HG02588 (cell line): ENCODE measurements around the gene MOB3A.

Source experiments
- ATAC-seq: cut with Tn5 transposase; IDR thresholded peaks from one replicate; pipeline ENCODE4 v1.9.1; 2021; ENCODE audit warnings: mild to moderate bottlenecking, moderate library complexity; ENCODE audit not compliant: unreplicated experiment

Gene MOB3A

DNA sequence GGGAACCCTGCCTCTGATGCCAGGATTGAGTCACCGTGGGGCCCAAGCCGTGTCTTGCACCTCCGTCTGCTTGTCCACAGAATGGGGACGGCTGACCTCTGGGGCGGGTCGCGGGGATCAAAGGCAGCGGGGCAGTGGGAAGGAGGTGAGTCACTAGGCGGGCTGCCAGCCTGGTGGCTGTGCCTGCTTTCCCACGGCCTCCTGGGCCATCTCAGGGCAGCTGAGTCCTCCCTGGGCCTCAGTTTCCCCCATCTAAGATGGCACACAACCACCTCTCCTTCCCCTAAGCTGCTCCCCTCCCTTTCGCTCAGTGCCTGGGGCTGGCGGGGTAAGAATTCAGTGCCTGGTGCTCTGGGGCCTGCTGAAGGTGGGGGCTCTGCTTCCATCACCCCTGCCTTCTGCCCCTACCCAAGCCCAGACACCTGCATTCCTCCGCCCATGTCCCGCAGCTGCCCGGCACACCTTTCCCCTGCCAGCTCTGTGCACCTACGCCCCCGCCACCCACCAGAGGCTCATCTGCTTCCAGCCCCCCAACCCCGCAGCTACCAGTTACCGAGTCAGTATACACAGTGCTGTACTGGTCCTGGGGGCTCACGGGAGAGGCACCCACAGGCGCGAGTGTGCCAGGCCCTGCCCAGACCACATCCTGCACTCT lies 48.5 kb downstream of the MOB3A start:
- ATAC-seq: no peak

DNA sequence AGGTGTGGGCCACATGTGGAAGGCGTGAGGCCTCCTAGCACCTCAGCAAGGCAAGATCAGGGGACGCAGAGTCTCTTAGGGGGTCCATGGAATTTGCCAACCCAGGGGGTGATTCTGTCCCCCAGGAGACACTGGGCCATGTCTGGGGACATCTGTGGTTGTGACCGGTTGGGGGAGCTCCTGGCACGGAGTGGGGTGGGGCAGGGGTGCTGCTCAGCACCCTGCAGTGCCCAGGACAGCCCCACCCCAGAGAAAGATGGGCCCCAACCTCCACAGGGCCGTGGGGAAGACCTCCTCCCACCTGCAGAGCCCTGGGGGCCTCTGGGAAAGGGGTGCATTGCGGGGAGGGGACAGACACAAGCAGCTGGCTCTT lies 49.1 kb downstream of the MOB3A start:
- ATAC-seq: no peak

GRCh38 chr19:2046046-2046907 lies 49.8 kb downstream of the MOB3A start:
- ATAC-seq: no peak

- no peak for ATAC-seq
Observed at GRCh38 chr19:2045501-2046045, 50.6 kb downstream of the MOB3A start.

- ATAC-seq: no peak
Observed at GRCh38 chr19:2044709-2045500, 51.2 kb downstream of the MOB3A start.

DNA sequence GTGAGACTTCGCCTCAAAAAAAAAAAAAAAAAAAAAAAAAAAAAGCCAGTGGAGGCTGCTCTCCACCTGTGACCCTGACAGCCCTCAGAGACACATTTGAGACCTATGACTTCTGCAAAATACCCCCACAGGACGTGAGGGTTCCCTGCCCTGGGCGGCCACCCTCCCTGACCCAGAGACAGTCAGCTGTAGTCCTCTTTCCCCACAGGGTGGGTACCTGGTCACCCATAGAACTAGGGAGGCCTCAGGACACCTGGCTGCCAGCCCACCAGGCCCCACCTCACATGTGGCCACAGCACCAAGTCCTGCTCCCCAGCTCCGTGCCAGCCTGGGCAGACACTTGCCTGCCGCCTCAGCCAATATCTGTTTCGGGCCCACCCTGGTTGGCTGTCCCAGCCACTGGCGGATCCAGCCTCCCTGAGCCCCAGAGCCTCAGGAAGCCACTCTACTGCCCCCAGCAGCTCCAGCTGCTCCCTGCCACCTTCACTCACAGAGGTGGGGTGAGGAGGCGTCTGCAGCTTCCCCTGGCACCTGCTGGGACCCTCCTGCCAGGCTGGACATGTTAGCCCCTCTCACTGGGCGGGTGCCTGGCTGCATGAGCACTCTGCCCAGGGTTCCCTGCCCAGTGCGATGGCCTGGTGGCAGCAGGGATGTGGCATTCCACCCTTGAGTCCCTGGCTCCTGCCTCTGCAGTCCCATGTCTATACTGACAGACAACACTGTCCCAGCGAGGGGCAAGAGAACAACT lies 52.0 kb downstream of the MOB3A start:
- no peak for ATAC-seq

DNA sequence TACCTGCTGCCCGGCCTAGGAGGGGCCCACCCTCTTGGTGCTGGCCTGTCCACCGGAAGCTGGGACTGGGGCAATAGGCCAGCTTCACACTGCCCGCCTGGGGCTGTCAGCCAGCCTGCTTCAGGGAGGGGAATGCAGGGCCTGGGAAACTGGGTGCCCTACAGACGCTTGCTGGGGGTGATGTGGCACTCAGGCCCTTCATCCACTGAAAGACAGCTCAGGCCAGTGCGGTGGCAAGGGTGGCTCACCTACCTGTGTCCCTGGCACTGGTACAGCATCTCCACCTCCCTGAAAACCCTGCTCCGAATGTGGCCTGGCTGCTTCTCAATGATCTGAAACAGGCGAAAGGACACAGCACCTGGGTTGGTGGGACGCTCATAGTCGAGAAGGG lies 52.9 kb downstream of the MOB3A start:
- ATAC-seq: no peak

- ATAC-seq: no peak
Observed at GRCh38 chr19:2042485-2043250, 53.5 kb downstream of the MOB3A start.

GRCh38 chr19:2041683-2042484 lies 54.2 kb downstream of the MOB3A start:
- peak; percentile 57 for ATAC-seq

GRCh38 chr19:2041433-2041682 lies 54.8 kb downstream of the MOB3A start:
- ATAC-seq: no peak

GRCh38 chr19:2040647-2041432 lies 55.3 kb downstream of the MOB3A start:
- ATAC-seq: no peak

- no peak for ATAC-seq
Observed at GRCh38 chr19:2039959-2040646, 56.0 kb downstream of the MOB3A start.

DNA sequence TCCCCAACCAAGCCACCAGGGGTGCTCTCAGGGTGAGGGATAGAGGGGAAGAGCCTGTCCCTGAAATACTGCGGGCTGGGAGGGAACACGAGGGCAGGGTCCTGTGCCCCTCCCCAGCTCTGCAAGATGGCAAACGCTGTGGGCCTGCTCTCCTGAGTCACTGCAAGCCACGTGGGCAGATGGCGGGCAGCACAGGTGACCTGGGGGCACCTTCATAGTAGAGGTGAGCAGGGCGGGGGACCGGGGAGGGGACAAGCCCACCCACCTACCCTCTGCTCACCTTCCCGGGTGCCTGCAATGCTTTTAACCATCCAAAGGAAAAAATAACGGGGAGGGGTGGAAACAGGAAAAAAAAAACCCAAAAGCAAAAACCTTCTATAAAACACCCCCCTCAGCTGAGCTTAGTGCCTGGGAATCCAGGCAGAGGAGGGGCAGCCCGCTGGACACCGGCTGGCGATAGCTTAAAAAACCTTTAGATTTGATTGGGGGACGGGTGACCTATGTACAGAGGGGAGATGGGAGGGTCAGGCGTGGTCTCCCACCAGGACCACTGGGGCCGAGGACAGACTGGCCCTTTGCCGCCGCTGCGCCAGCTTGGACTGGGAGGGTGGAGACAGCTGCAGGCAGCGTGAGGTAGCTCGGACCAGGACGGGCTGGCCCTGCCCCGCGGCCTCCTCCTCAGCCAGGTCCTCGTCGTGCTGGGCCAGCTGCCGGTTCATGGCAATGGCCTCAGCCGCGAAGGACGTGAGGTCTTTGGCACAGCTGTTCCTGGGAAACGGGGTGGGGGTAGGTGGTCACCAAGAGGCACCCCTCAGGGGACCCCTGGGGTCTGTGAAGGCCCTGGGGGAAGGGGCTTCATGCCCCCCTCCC lies 56.8 kb downstream of the MOB3A start:
- no peak for ATAC-seq

DNA sequence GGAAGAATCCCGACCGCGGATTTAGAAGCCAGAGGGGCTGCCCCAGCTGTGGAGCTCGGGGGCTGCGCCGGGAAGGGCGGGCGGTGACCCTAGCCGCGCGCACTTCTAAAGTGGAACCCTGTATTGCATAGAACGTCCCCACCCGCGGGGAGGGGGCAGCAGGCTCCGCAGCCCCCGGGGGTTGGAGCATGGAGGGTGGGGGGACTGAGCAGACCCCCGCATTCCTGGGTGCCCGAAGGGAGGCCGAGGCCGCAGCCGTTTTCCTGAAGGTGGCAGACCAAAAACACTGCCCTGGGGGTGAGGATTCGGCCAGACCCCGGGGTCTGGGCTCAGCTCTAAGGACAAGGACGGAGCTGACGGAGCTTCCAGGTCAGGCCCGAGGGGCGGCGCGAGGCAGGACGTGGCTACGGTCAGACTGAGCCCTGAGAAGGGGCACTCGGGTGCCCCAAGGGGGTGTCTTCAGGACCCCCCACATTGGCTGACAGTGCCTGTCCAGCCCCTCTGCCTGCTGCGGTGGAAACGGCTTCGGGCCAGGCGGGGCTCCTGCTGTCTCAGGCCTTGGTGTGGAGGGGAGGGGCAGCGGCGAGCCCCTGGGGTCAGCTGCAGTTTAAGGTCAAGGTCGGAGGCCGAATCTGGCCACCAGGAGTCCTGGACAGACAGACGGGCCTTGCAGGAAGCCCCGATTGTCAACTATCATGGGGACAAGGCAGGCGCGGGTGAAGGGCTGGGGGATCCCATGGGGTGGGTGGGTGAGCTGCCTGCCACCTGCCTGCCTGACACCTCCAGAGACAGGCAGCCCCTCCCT lies 57.6 kb downstream of the MOB3A start:
- no peak for ATAC-seq

DNA sequence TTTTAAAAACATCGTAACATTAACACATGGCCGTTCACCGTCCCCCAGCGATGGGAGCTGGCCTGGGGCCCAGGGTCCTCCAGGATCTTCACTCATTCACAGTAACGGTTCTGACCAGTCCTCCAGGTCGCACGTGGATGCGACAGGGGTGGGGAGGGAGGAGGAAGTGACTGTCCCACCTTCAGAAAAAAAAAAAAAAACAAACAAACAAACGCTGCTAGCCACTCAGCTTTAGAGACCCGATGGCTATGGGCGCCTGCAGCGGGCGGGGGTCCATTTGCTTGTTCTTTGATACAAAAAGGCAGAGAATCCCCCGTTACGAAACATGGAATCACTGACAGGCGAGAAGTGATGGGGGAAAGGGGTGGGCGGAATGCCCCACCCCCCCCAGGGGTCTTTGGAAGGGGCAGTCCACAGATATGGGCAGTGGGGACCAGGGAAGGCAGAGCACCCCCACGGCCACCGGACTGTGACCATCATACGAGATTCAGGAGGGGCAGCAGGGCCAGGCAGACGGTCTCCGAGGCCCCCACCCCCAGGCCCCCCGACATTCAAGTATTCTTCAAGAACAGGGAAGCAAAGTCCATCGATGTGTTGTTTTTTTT lies 58.4 kb downstream of the MOB3A start:
- no peak for ATAC-seq

GRCh38 chr19:2036424-2036823 lies 59.7 kb downstream of the MOB3A start:
- no peak for ATAC-seq
